Activated effector memory CD4-positive, alpha-beta T cell treated with Interleukin-2 at 50 U/mL for 16 hours (primary cell): ENCODE results near the gene OLFM2.
"Not testable (repeated sequence)": the region's sequence is repeated elsewhere in the genome, so short reads cannot be mapped to it uniquely, and the experiment has no call there.

Experiments
- DNase-seq: peaks from one replicate; pipeline ENCODE4 v3.0.0-alpha.2; 2020

The OLFM2 gene

GRCh38 chr19:9827289-9828238 lies 108.8 kb downstream of the OLFM2 start, which contains the start of gene UBL5:
Gene UBL5 (plus strand): TSS chr19:9827918. CDS start chr19:9828338, 420 bp downstream.
- DNase-seq: peak; percentile 87

- no peak for DNase-seq
These were observed 112.5 kb downstream of the OLFM2 start for GRCh38 chr19:9823816-9824215.

GRCh38 chr19:9820034-9820433 lies 116.3 kb downstream of the OLFM2 start:
- DNase-seq: not testable (repeated sequence)

- no peak for DNase-seq
These were observed 116.8 kb downstream of the OLFM2 start for GRCh38 chr19:9819596-9819909.

GRCh38 chr19:9818734-9819595 lies 117.3 kb downstream of the OLFM2 start, which contains the start of gene FBXL12:
Gene FBXL12 (minus strand): TSS chr19:9819079. CDS start chr19:9818813, 266 bp downstream.
- DNase-seq: peak; percentile 100

GRCh38 chr19:9818175-9818733 lies 118.1 kb downstream of the OLFM2 start:
- no peak for DNase-seq

- no peak for DNase-seq
These were observed 125.2 kb downstream of the OLFM2 start for GRCh38 chr19:9811139-9811538.

GRCh38 chr19:9808855-9809824 lies 127.2 kb downstream of the OLFM2 start:
- DNase-seq: no peak

- no peak for DNase-seq
These were observed 129.5 kb downstream of the OLFM2 start for GRCh38 chr19:9806803-9807202.
